Thymus (tissue), 11 donors: ENCODE data around the gene RETREG1. TPM values are rescaled to one million over a fixed set of nuclear protein-coding genes. Genes with fewer than 3 reads are reported as not detected.

Experiments
- DNase-seq, 9 donors: peaks; one replicate each; pipeline ENCODE4 v3.0.0-alpha.2; 2013; ENCODE audit warnings: low spot score in 9 of 9, low read depth in 6 of 9, missing footprints in 1 of 9
- H3K27ac ChIP-seq, 2 donors: one replicate each; pipeline ENCODE4 v1.5.1; 2013; ENCODE audit warnings: control low read depth in 1 of 2, low read depth in 1 of 2, low read length in 1 of 2, mild to moderate bottlenecking in 1 of 2, moderate library complexity in 1 of 2
- H3K27me3 ChIP-seq, 2 donors: one replicate each; pipeline ENCODE4 v1.5.1; 2013; ENCODE audit warnings: low read length in 1 of 2; ENCODE audit not compliant: control insufficient read depth in 2 of 2, insufficient read depth in 1 of 2
- H3K36me3 ChIP-seq, 2 donors: one replicate each; pipeline ENCODE4 v1.5.1; 2013; ENCODE audit warnings: low read length in 1 of 2, mild to moderate bottlenecking in 1 of 2, moderate library complexity in 1 of 2; ENCODE audit not compliant: control insufficient read depth in 2 of 2, insufficient read depth in 2 of 2
- H3K4me1 ChIP-seq, 2 donors: one replicate each; pipeline ENCODE4 v1.5.1; 2013; ENCODE audit warnings: low read length in 2 of 2; ENCODE audit not compliant: control insufficient read depth in 2 of 2, insufficient read depth in 2 of 2
- H3K4me3 ChIP-seq, 2 donors: one replicate each; pipeline ENCODE4 v1.5.1; 2013; ENCODE audit warnings: low read length in 2 of 2, control low read depth in 1 of 2, mild to moderate bottlenecking in 1 of 2
- H3K9me3 ChIP-seq, 2 donors: one replicate each; pipeline ENCODE4 v1.5.1; 2013; ENCODE audit warnings: low read length in 1 of 2, mild to moderate bottlenecking in 1 of 2; ENCODE audit not compliant: control insufficient read depth in 2 of 2, insufficient read depth in 1 of 2
- WGBS: extraction: QIAGEN DNeasy Blood & Tissue Kit; methylation state at CpG from one replicate; pipeline ENCODE4 v1.1.7; 2013; 5-methylcytosine and 5-hydroxymethylcytosine counted together
- polyA plus RNA-seq: library from polyadenylated mRNA; stranded (reverse); fragments of 200-250 nt; gene quantifications from one replicate; pipeline ENCODE4 v1.2.3, GENCODE V29; 2013
- total RNA-seq: library from RNA; stranded (reverse); fragments of 120-200 nt; gene quantifications from one replicate; pipeline ENCODE4 v1.2.4, GENCODE V29; 2013
- donor health status: healthy.

Gene RETREG1
- total and polyA plus RNA-seq, 2 donors: 34.1 to 37.7 TPM

DNA sequence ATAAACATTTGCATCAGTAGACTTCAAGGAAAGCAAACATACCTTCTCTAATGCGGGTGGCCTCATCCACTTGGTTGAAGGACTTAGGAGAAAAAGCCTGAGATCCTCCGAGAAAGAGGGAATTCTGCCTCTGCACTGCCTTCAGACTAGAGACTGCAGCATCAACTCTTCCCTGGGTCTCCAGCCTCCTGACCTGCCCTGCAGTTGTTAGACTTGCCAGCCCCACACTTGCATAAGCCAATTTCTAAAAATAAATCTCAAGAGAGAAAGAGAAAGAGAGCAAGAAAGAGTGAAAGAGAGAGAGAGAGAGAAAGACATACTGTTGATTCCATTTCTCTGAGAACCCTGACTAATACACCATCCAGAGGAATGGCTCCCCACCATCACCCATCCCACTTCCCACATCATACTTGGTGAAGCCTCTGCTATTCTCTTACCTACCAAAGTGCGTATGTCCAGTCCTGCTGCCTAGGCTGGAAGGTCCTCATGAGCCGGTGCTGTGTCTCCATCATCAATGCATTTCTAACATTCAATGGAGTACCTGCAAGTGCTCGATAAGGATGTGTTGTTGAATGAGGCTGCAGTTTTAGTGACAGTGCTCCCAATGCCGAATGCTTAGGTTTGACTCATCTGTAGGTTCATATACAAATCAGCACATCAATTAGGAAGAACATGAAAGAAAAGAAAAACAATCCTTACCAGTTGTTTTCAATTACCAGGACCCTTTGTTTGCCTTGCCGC, 186.3 kb downstream of the RETREG1 start:
- no peaks in the 10 kb centered on the region for H3K27me3 ChIP-seq
- no peak for DNase-seq
- H3K4me1 ChIP-seq: no peaks in the 10 kb centered on the region
- H3K4me3 ChIP-seq: no peak overlapping the region
- no peaks in the 10 kb centered on the region for H3K36me3 ChIP-seq
- 94% methylated on average over 7 of the region's 7 CpGs for WGBS
- no peaks in the 10 kb centered on the region for H3K9me3 ChIP-seq
- H3K27ac ChIP-seq: no peak overlapping the region

DNA sequence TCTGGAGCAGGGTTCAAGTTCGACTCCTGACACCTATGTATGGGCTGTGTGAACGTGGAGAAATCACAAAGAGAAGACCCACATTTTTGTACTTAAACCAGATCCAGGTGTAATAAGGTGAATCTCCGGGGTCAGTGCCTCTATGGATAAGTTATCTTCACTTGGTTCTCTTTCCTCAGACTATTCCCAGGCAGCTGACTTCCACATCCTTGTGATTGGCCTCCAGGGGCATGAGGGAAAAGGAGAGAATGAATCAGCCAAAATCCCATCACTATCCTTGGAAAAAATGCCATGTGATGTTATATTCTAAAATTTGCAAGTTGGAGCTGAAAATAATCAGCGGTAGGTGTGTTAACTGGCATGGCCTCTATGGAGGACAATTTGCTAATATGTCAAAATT, 188.4 kb downstream of the RETREG1 start:
- no peaks in the 10 kb centered on the region for H3K27me3 ChIP-seq
- WGBS: 88% methylated on average over 4 of the region's 4 CpGs
- no peaks in the 10 kb centered on the region for H3K36me3 ChIP-seq
- H3K27ac ChIP-seq: no peak overlapping the region
- H3K9me3 ChIP-seq: no peaks in the 10 kb centered on the region
- DNase-seq: no peak
- no peak overlapping the region for H3K4me3 ChIP-seq
- no peaks in the 10 kb centered on the region for H3K4me1 ChIP-seq

DNA sequence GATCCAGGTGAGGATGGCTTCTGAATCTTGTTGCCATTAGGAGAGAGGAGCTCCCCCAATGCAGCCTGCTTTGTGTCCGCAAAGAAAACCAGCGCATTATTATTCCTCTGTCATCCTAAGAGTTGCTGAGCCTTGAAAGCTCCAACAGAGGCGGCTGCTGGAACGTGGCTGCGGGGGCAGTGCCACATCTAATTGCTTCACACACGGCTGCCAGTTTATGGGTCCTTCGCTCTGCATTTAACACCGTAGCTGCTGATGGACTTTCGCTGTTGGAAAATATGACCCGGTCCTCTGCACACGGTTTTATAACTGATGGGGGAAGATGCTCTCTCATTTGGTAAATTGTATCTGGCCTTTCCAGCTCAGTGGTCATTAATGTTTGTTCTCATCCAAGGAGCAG, 189.2 kb downstream of the RETREG1 start:
- Histone ChIP-seq H3K4me3 (no peak overlapping the region), H3K4me1 (no peaks in the 10 kb centered on the region), H3K27ac (no peak overlapping the region), H3K36me3 (no peaks in the 10 kb centered on the region), H3K9me3 (no peaks in the 10 kb centered on the region), H3K27me3 (no peaks in the 10 kb centered on the region)
- DNase-seq: no peak
- 43% methylated on average over 11 of the region's 11 CpGs for WGBS

Other genes with a start within 250 kb of the RETREG1 start
- gene ZNF622, start 151.2 kb downstream of the RETREG1 start, total RNA-seq: 27.7 TPM
- 19.8 TPM for gene ZNF622, start 151.2 kb downstream of the RETREG1 start, polyA plus RNA-seq